Activated T-cell treated with anti-CD3 and anti-CD28 coated beads, Interleukin-2, amount 50 U/mL, for 72 hours (primary cell): Measurements from ENCODE around the gene PPP1R37. TPM values are rescaled to one million over a fixed set of nuclear protein-coding genes. Genes with fewer than 3 reads are reported as not detected.

Experiments
- ATAC-seq, 2 donors: fragments of 150-1000 bp; cut with Tn5 transposase; replicated peaks in 1 of 2; 2 replicates each; pipeline ENCODE4 v1.10.0; 2021; ENCODE audit warnings: moderate library complexity in 2 of 2, mild to moderate bottlenecking in 1 of 2
- DNase-seq, 2 donors: peaks; one replicate each; pipeline ENCODE4 v3.0.0; 2021 to 2022; ENCODE audit warnings: mixed read lengths in 1 of 2
- H3K27ac Mint-ChIP-seq: one replicate; pipeline ENCODE4 v1.8.0; 2022; ENCODE audit warnings: mild to moderate bottlenecking, moderate library complexity, mixed read lengths
- H3K27me3 Mint-ChIP-seq: one replicate; pipeline ENCODE4 v1.8.0; 2022; ENCODE audit warnings: low read depth, mixed read lengths
- H3K36me3 Mint-ChIP-seq, 2 donors: one replicate each; pipeline ENCODE4 v1.8.0; 2022; ENCODE audit warnings: mixed read lengths in 2 of 2, mild to moderate bottlenecking in 1 of 2; ENCODE audit not compliant: insufficient read depth in 2 of 2
- H3K4me1 Mint-ChIP-seq: one replicate; pipeline ENCODE4 v1.8.0; 2022; ENCODE audit warnings: low read depth, mixed read lengths
- H3K4me3 Mint-ChIP-seq, 2 donors: one replicate each; pipeline ENCODE4 v1.8.0; 2022; ENCODE audit warnings: mild to moderate bottlenecking in 2 of 2, mixed read lengths in 2 of 2, moderate library complexity in 2 of 2
- H3K9me3 Mint-ChIP-seq, 2 donors: one replicate each; pipeline ENCODE4 v1.8.0; 2022; ENCODE audit warnings: mixed read lengths in 2 of 2
- total RNA-seq, 2 donors: library from RNA; stranded (reverse); gene quantifications; one replicate each; pipeline ENCODE4 v1.2.3, GENCODE V29; 2022

Gene PPP1R37
- total RNA-seq, 2 donors from 2014 or later = 11.8 to 17.3 TPM

- ATAC-seq = no peak
- H3K36me3 Mint-ChIP-seq = peaks cover 5 to 36% of the 10 kb centered on the region in 2 donors
- no peaks in the 10 kb centered on the region for H3K27me3 Mint-ChIP-seq
- no peaks in the 10 kb centered on the region for H3K9me3 Mint-ChIP-seq
- peaks cover 4% of the 10 kb centered on the region for H3K4me1 Mint-ChIP-seq
- no peak for DNase-seq
- H3K4me3 Mint-ChIP-seq = no peak overlapping the region
- no peak overlapping the region for H3K27ac Mint-ChIP-seq
Measured at GRCh38 chr19:45061965-45062364, 31.0 kb upstream of the PPP1R37 start.

GRCh38 chr19:45063851-45064801 lies 28.9 kb upstream of the PPP1R37 start:
- ATAC-seq = no peak
- Mint-ChIP-seq H3K27me3 (no peaks in the 10 kb centered on the region), H3K4me1 (peaks cover 4% of the 10 kb centered on the region), H3K4me3 (no peak overlapping the region), H3K27ac (no peak overlapping the region), H3K36me3 (peaks cover 5 to 24% of the 10 kb centered on the region in 2 donors), H3K9me3 (no peaks in the 10 kb centered on the region)
- no peak for DNase-seq

- Mint-ChIP-seq H3K27me3 (no peaks in the 10 kb centered on the region), H3K9me3 (no peaks in the 10 kb centered on the region), H3K4me3 (no peak overlapping the region), H3K4me1 (no peaks in the 10 kb centered on the region), H3K36me3 (peaks cover 0 to 9% of the 10 kb centered on the region in 2 donors), H3K27ac (no peak overlapping the region)
- ATAC-seq (no peak), DNase-seq (no peak)
Measured at GRCh38 chr19:45066921-45067661, 25.9 kb upstream of the PPP1R37 start.

GRCh38 chr19:45068041-45068440 lies 24.9 kb upstream of the PPP1R37 start:
- H3K27me3 Mint-ChIP-seq = no peaks in the 10 kb centered on the region
- H3K9me3 Mint-ChIP-seq = no peaks in the 10 kb centered on the region
- ATAC-seq (no peak), DNase-seq (no peak)
- no peaks in the 10 kb centered on the region for H3K4me1 Mint-ChIP-seq
- no peak overlapping the region for H3K27ac Mint-ChIP-seq
- H3K4me3 Mint-ChIP-seq = no peak overlapping the region
- peaks cover 0 to 5% of the 10 kb centered on the region in 2 donors for H3K36me3 Mint-ChIP-seq

GRCh38 chr19:45069056-45069455 lies 23.9 kb upstream of the PPP1R37 start:
- ATAC-seq = no peak
- H3K4me1 Mint-ChIP-seq = no peaks in the 10 kb centered on the region
- H3K4me3 Mint-ChIP-seq = no peak overlapping the region
- DNase-seq = no peak
- H3K9me3 Mint-ChIP-seq = no peaks in the 10 kb centered on the region
- no peak overlapping the region for H3K27ac Mint-ChIP-seq
- H3K36me3 Mint-ChIP-seq = peaks cover 0 to 2% of the 10 kb centered on the region in 2 donors
- H3K27me3 Mint-ChIP-seq = no peaks in the 10 kb centered on the region

- Mint-ChIP-seq H3K27ac (no peak overlapping the region), H3K9me3 (no peaks in the 10 kb centered on the region), H3K36me3 (no peaks in the 10 kb centered on the region)
Measured at GRCh38 chr19:45070214-45070613, 22.8 kb upstream of the PPP1R37 start.

GRCh38 chr19:45070861-45071544 lies 22.0 kb upstream of the PPP1R37 start:
- DNase-seq (no peak), ATAC-seq (no peak)
- peaks cover 6% of the 10 kb centered on the region for H3K4me1 Mint-ChIP-seq
- H3K27me3 Mint-ChIP-seq = no peaks in the 10 kb centered on the region
- H3K36me3 Mint-ChIP-seq = no peaks in the 10 kb centered on the region
- no peak overlapping the region for H3K27ac Mint-ChIP-seq
- H3K9me3 Mint-ChIP-seq = no peaks in the 10 kb centered on the region
- no peak overlapping the region for H3K4me3 Mint-ChIP-seq

More at GRCh38 chr19:45070214-45070613, 22.8 kb upstream of the PPP1R37 start:
- no peaks in the 10 kb centered on the region for H3K27me3 Mint-ChIP-seq
- ATAC-seq (no peak), DNase-seq (no peak)
- H3K4me3 Mint-ChIP-seq = no peak overlapping the region
- peaks cover 6% of the 10 kb centered on the region for H3K4me1 Mint-ChIP-seq

- Mint-ChIP-seq H3K27me3 (no peaks in the 10 kb centered on the region), H3K9me3 (no peaks in the 10 kb centered on the region), H3K4me1 (peaks cover 8% of the 10 kb centered on the region), H3K27ac (no peak overlapping the region), H3K36me3 (no peaks in the 10 kb centered on the region), H3K4me3 (no peak overlapping the region)
- DNase-seq (no peak), ATAC-seq (no peak)
Measured at GRCh38 chr19:45071545-45071938, 21.4 kb upstream of the PPP1R37 start.

- H3K9me3 Mint-ChIP-seq = no peaks in the 10 kb centered on the region
- no peak overlapping the region for H3K27ac Mint-ChIP-seq
- H3K4me3 Mint-ChIP-seq = no peak overlapping the region
- ATAC-seq = no peak
- no peaks in the 10 kb centered on the region for H3K36me3 Mint-ChIP-seq
- no peak for DNase-seq
- no peaks in the 10 kb centered on the region for H3K27me3 Mint-ChIP-seq
- H3K4me1 Mint-ChIP-seq = peaks cover 14% of the 10 kb centered on the region
Measured at GRCh38 chr19:45071969-45072790, 20.8 kb upstream of the PPP1R37 start.

- Mint-ChIP-seq H3K27ac (no peak overlapping the region), H3K4me3 (peak overlapping the region; percentile 36 to 66), H3K27me3 (no peaks in the 10 kb centered on the region), H3K36me3 (peaks cover 0 to 3% of the 10 kb centered on the region in 2 donors), H3K9me3 (no peaks in the 10 kb centered on the region), H3K4me1 (peaks cover 26% of the 10 kb centered on the region)
- DNase-seq = no peak
- no peak for ATAC-seq
Measured at GRCh38 chr19:45074744-45075300, 18.2 kb upstream of the PPP1R37 start.

GRCh38 chr19:45075301-45076028 lies 17.5 kb upstream of the PPP1R37 start:
- peak overlapping the region; percentile 84 to 85 for H3K4me3 Mint-ChIP-seq
- ATAC-seq = peak; percentile 20 to 32
- H3K4me1 Mint-ChIP-seq = peaks cover 32% of the 10 kb centered on the region
- no peaks in the 10 kb centered on the region for H3K9me3 Mint-ChIP-seq
- DNase-seq = peak; percentile 50 to 52
- H3K27me3 Mint-ChIP-seq = no peaks in the 10 kb centered on the region
- H3K36me3 Mint-ChIP-seq = peaks cover 0 to 3% of the 10 kb centered on the region in 2 donors
- no peak overlapping the region for H3K27ac Mint-ChIP-seq
